H9 (cell line): Measurements from ENCODE around the gene REEP1. TPM values are rescaled to one million over a fixed set of nuclear protein-coding genes. Genes with fewer than 3 reads are reported as not detected.

Source experiments
- DNase-seq: peaks from one replicate; pipeline ENCODE4 v3.0.0-alpha.2; 2017
- H2AFZ ChIP-seq: one replicate; pipeline ENCODE4 v1.6.1; 2013; ENCODE audit warnings: mild to moderate bottlenecking, low read length, control low read depth, moderate library complexity
- H2AK5ac ChIP-seq: 2 replicates; pipeline ENCODE4 v1.6.1; 2013; ENCODE audit warnings: low read length, control low read depth, mixed read lengths; ENCODE audit not compliant: insufficient read length
- H2BK120ac ChIP-seq: one replicate; pipeline ENCODE4 v1.6.1; 2013; ENCODE audit warnings: low read depth, mild to moderate bottlenecking, low read length, control low read depth, inconsistent platforms; ENCODE audit not compliant: poor library complexity, severe bottlenecking
- H2BK12ac ChIP-seq: 2 replicates; pipeline ENCODE4 v1.6.1; 2013; ENCODE audit warnings: low read length, control low read depth, mixed read lengths, low read depth; ENCODE audit not compliant: insufficient read length
- H2BK15ac ChIP-seq: 2 replicates; pipeline ENCODE4 v1.6.1; 2013; ENCODE audit warnings: low read depth, low read length, control low read depth
- H2BK20ac ChIP-seq: one replicate; pipeline ENCODE4 v1.6.1; 2013; ENCODE audit warnings: low read depth, mild to moderate bottlenecking, low read length, control low read depth, inconsistent platforms; ENCODE audit not compliant: poor library complexity, severe bottlenecking
- H2BK5ac ChIP-seq: 2 replicates; pipeline ENCODE4 v1.6.1; 2013; ENCODE audit warnings: low read length, control low read depth, mixed read lengths; ENCODE audit not compliant: insufficient read length
- H3K14ac ChIP-seq: 2 replicates; pipeline ENCODE4 v1.6.1; 2013; ENCODE audit warnings: low read length, control low read depth; ENCODE audit not compliant: insufficient read depth
- H3K18ac ChIP-seq: 2 replicates; pipeline ENCODE4 v1.6.1; 2013; ENCODE audit warnings: low read depth, mild to moderate bottlenecking, mixed read lengths, low read length, control low read depth; ENCODE audit not compliant: insufficient read length
- H3K23ac ChIP-seq: 2 replicates; pipeline ENCODE4 v1.6.1; 2013; ENCODE audit warnings: low read length, control low read depth, mixed read lengths, low read depth; ENCODE audit not compliant: insufficient read length
- H3K23me2 ChIP-seq: 2 replicates; pipeline ENCODE4 v1.6.1; 2013; ENCODE audit warnings: low read depth, mild to moderate bottlenecking, mixed read lengths, low read length, control low read depth; ENCODE audit not compliant: insufficient read length, poor library complexity, severe bottlenecking
- H3K27ac ChIP-seq: 2 replicates; pipeline ENCODE4 v1.5.1; 2013; ENCODE audit warnings: low read length, control low read depth, mixed read lengths, low read depth; ENCODE audit not compliant: insufficient read length
- H3K27me3 ChIP-seq: 2 replicates; pipeline ENCODE4 v1.6.1; 2013; ENCODE audit warnings: low read length, control low read depth, inconsistent platforms; ENCODE audit not compliant: insufficient read depth
- H3K4ac ChIP-seq: 2 replicates; pipeline ENCODE4 v1.6.1; 2013; ENCODE audit warnings: low read depth, mild to moderate bottlenecking, control low read depth, inconsistent platforms, low read length, moderate library complexity
- H3K4me1 ChIP-seq: 2 replicates; pipeline ENCODE4 v1.6.1; 2013; ENCODE audit warnings: low read length, control low read depth, inconsistent platforms; ENCODE audit not compliant: insufficient read depth
- H3K4me2 ChIP-seq: 2 replicates; pipeline ENCODE4 v1.6.1; 2013; ENCODE audit warnings: low read length, control low read depth, mixed read lengths; ENCODE audit not compliant: insufficient read length, insufficient read depth
- H3K56ac ChIP-seq: 2 replicates; pipeline ENCODE4 v1.6.1; 2013; ENCODE audit warnings: low read depth, mild to moderate bottlenecking, mixed read lengths, low read length, control low read depth; ENCODE audit not compliant: insufficient read length
- H3K79me1 ChIP-seq: 2 replicates; pipeline ENCODE4 v1.6.1; 2013; ENCODE audit warnings: low read depth, mild to moderate bottlenecking, moderate library complexity, low read length, control low read depth, inconsistent platforms; ENCODE audit not compliant: insufficient read depth, poor library complexity, severe bottlenecking
- H3K79me2 ChIP-seq: 2 replicates; pipeline ENCODE4 v1.6.1; 2013; ENCODE audit warnings: low read length, control low read depth, inconsistent platforms; ENCODE audit not compliant: insufficient read depth
- H3K9ac ChIP-seq: 2 replicates; pipeline ENCODE4 v1.6.1; 2013; ENCODE audit warnings: low read length, control low read depth, mixed read lengths; ENCODE audit not compliant: insufficient read length; ENCODE audit errors: extremely low read depth
- H3K9me3 ChIP-seq: one replicate; pipeline ENCODE4 v1.6.1; 2013; ENCODE audit warnings: low read depth, low read length, inconsistent platforms; ENCODE audit not compliant: control insufficient read depth
- H3T11ph ChIP-seq: one replicate; pipeline ENCODE4 v1.6.1; 2013; ENCODE audit warnings: mild to moderate bottlenecking, low read length, control low read depth, inconsistent platforms
- H4K20me1 ChIP-seq: one replicate; pipeline ENCODE4 v1.6.1; 2013; ENCODE audit not compliant: control insufficient read depth, insufficient read length, insufficient read depth
- H4K5ac ChIP-seq: 2 replicates; pipeline ENCODE4 v1.6.1; 2013; ENCODE audit warnings: low read depth, mild to moderate bottlenecking, mixed read lengths, low read length, control low read depth; ENCODE audit not compliant: insufficient read length
- H4K8ac ChIP-seq: replicated peaks from 2 replicates; pipeline ENCODE4 v1.6.1; 2013; ENCODE audit warnings: low read length, control low read depth, mixed read lengths, low read depth; ENCODE audit not compliant: insufficient read length
- H4K91ac ChIP-seq: 2 replicates; pipeline ENCODE4 v1.6.1; 2013; ENCODE audit warnings: low read depth, mild to moderate bottlenecking, moderate library complexity, mixed read lengths, low read length, control low read depth; ENCODE audit not compliant: insufficient read length
- H3K27ac Mint-ChIP-seq, 3 experiments: 2 replicates in 2 of 3; 3 replicates in 1 of 3; pipeline ENCODE4 v1.8.0; 2020 to 2021; ENCODE audit warnings: mixed read lengths in 3 of 3, mild to moderate bottlenecking in 1 of 3, moderate library complexity in 1 of 3
- H3K27me3 Mint-ChIP-seq: 2 replicates; pipeline ENCODE4 v1.8.0; 2021; ENCODE audit warnings: low read depth, mild to moderate bottlenecking, moderate library complexity, mixed read lengths
- H3K36me3 Mint-ChIP-seq, 3 experiments: 2 replicates in 2 of 3; 3 replicates in 1 of 3; pipeline ENCODE4 v1.8.0; 2020 to 2021; ENCODE audit warnings: low read depth in 3 of 3, mixed read lengths in 3 of 3; ENCODE audit not compliant: insufficient read depth in 1 of 3
- H3K4me1 Mint-ChIP-seq, 2 experiments: 2 replicates each; pipeline ENCODE4 v1.8.0; 2020; ENCODE audit warnings: mixed read lengths in 2 of 2
- H3K4me3 Mint-ChIP-seq, 2 experiments: 2 replicates in 1 of 2; 3 replicates in 1 of 2; pipeline ENCODE4 v1.8.0; 2020 to 2021; ENCODE audit warnings: mild to moderate bottlenecking in 2 of 2, mixed read lengths in 2 of 2, moderate library complexity in 1 of 2
- H3K9me3 Mint-ChIP-seq, 2 experiments: 2 replicates in 1 of 2; 3 replicates in 1 of 2; pipeline ENCODE4 v1.8.0; 2020; ENCODE audit warnings: mild to moderate bottlenecking in 2 of 2, mixed read lengths in 2 of 2, moderate library complexity in 1 of 2
- WGBS: extraction: QIAGEN DNeasy Blood & Tissue Kit; methylation state at CpG from one replicate; pipeline ENCODE4 v1.1.7; 2013; ENCODE audit warnings: missing lambda C conversion rate, low lambda C conversion rate, mixed read lengths; ENCODE audit not compliant: insufficient read length; ENCODE audit errors: extremely low coverage; 5-methylcytosine and 5-hydroxymethylcytosine counted together
- total RNA-seq: library from RNA; stranded (reverse); gene quantifications from 2 replicates; pipeline ENCODE4 v1.2.1, GENCODE V29; 2021
- TF ChIP-seq, protein P1 (sequence below): fragments of 200-600 bp; sonication (generic); conservative IDR thresholded peaks from 3 replicates; pipeline ENCODE4 v1.8.0; 2021; ENCODE audit warnings: antibody characterized with exemption, mild to moderate bottlenecking

The REEP1 gene
- total RNA-seq, 1 experiment from 2014 or later, result 1.3 TPM

DNA sequence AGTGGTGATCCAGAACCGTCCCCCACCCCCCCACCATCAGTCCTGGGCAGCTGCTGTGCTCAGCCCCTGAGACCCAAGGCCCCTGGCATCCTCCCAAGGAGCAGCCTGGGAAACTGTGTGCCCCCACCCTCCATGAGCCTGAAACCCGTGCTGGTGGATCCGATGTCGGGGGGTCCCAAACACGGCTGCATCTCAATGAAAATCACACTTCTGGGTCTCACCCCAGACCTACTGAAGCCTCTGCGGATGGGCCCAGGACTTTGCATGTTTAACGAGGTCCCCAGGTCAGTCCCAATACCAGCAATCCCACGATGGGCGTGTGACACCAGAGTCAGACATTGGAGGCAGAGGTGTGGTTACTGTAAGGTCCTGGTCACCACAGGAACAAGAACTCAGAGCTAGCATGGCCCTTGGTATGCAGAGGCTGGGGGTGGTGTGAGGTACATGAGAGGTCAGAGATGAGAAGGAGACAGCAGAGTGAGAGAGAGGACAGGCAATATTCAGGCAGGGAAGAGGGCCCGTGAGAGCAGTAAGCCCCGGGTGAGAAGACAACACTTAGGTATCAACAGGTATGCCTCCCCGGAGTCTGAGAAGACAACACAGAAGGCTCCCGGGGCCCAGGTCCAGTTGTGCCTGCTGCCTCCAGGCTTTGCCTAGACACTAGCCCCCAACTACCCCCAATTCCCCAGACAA is 105.6 kb downstream of the REEP1 start:
- no peak overlapping the region for H4K8ac ChIP-seq
- TF ChIP-seq, protein P1, sequence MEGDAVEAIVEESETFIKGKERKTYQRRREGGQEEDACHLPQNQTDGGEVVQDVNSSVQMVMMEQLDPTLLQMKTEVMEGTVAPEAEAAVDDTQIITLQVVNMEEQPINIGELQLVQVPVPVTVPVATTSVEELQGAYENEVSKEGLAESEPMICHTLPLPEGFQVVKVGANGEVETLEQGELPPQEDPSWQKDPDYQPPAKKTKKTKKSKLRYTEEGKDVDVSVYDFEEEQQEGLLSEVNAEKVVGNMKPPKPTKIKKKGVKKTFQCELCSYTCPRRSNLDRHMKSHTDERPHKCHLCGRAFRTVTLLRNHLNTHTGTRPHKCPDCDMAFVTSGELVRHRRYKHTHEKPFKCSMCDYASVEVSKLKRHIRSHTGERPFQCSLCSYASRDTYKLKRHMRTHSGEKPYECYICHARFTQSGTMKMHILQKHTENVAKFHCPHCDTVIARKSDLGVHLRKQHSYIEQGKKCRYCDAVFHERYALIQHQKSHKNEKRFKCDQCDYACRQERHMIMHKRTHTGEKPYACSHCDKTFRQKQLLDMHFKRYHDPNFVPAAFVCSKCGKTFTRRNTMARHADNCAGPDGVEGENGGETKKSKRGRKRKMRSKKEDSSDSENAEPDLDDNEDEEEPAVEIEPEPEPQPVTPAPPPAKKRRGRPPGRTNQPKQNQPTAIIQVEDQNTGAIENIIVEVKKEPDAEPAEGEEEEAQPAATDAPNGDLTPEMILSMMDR, result no peak
- no peak overlapping the region for H3K9ac ChIP-seq
- no peak overlapping the region for H2BK120ac ChIP-seq
- H3K27ac ChIP-seq, result no peak overlapping the region
- H3K4me1 ChIP-seq, result no peaks in the 10 kb centered on the region; the same call in 1 of the 2 replicates
- no peak overlapping the region for H3K23ac ChIP-seq
- Mint-ChIP-seq H3K4me1 (peaks cover 6 to 7% of the 10 kb centered on the region in 2 experiments), H3K27ac (no peak overlapping the region), H3K9me3 (no peaks in the 10 kb centered on the region), H3K36me3 (no peaks in the 10 kb centered on the region), H3K4me3 (no peak overlapping the region; a peak in 1 of 5 replicates), H3K27me3 (no peaks in the 10 kb centered on the region)
- H3K56ac ChIP-seq, result no peak overlapping the region
- H3K79me2 ChIP-seq, result no peaks in the 10 kb centered on the region
- H3K4ac ChIP-seq, result no peak overlapping the region
- no peak for DNase-seq
- no CpG with 5 or more reads among the region's 13 CpGs for WGBS
- no peak overlapping the region for H3T11ph ChIP-seq
- H4K20me1 ChIP-seq, result peaks cover 2% of the 10 kb centered on the region
- no peaks in the 10 kb centered on the region for H3K27me3 ChIP-seq
- H3K23me2 ChIP-seq, result no peaks in the 10 kb centered on the region
- no peaks in the 10 kb centered on the region for H3K9me3 ChIP-seq
- H2BK5ac ChIP-seq, result no peak overlapping the region
- no peak overlapping the region for H3K18ac ChIP-seq
- no peak overlapping the region for H3K4me2 ChIP-seq
- H3K14ac ChIP-seq, result no peak overlapping the region
- no peak overlapping the region for H2BK20ac ChIP-seq
- H4K91ac ChIP-seq, result no peak overlapping the region
- H4K5ac ChIP-seq, result no peak overlapping the region
- H2BK12ac ChIP-seq, result no peak overlapping the region
- no peaks in the 10 kb centered on the region for H3K79me1 ChIP-seq
- no peak overlapping the region for H2AK5ac ChIP-seq
- H2AFZ ChIP-seq, result no peak overlapping the region
- H2BK15ac ChIP-seq, result no peak overlapping the region
